ENCODE measurements around the gene RAB34.
"Not testable (repeated sequence)": the region's sequence is repeated elsewhere in the genome, so short reads cannot be mapped to it uniquely, and the experiment has no call there.

Gene RAB34

DNA sequence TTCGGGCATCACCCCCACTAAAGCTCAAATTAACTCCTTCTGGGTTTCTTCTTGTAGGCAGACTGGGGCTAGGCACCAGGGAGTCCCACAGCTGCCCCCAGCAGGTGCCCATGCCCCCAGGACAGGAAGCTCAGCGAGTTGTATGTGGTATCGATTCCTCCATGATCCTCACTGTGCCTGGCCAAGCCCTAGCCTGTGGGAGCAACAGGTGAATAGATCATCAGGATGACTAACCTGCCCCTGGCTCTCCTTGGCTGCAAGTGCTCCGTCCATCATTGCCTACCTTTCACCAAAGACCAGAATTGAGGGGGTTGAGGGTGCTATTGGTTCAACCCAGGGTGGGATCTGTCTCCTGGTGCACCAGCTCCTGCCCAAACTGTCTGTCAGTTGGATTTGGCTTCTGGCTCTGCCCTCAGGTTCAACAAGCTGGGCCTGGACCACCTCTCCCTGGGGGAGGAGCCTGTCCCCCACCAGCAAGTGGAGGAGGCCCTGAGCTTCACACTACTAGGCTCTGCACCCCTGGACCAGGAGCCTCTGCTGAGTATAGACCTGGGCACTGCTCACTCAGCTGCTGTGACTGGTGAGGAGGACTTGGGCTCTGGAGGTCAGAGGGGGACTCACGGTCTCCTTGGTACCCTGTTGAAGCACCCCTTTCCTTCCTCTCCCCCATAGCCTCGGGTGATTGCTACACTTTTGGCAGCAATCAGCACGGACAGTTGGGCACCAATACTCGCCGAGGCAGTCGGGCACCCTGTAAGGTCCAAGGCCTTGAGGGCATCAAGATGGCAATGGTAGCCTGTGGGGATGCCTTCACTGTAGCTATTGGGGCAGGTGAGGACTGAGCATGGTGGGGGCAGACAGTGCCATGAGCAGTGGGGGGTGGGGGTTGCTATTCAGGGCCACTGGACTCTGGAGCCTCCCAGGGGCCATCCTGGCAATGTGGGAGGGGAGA lies 23.0 kb upstream of the RAB34 start:
- Mint-ChIP-seq H3K27ac (no peak overlapping the region), H3K4me1 (peaks cover 56% of the 10 kb centered on the region), H3K36me3 (ENCODE audit: low read depth) (peaks cover 24% of the 10 kb centered on the region), H3K4me3 (no peak overlapping the region), H3K9me3 (peaks cover 3% of the 10 kb centered on the region), H3K27me3 (no peaks in the 10 kb centered on the region)
- no peak for ATAC-seq
- no peak for DNase-seq

- Mint-ChIP-seq H3K27ac (peak overlapping the region; percentile 88), H3K9me3 (peaks cover 3% of the 10 kb centered on the region), H3K4me3 (peak overlapping the region; percentile 56), H3K36me3 (ENCODE audit: low read depth) (peaks cover 14% of the 10 kb centered on the region), H3K27me3 (no peaks in the 10 kb centered on the region), H3K4me1 (peaks cover 61% of the 10 kb centered on the region)
- peak; percentile 70 for DNase-seq
- peak; percentile 67 for ATAC-seq
Measured at GRCh38 chr17:28738680-28739384, 21.2 kb upstream of the RAB34 start.

- Mint-ChIP-seq H3K27ac (peak overlapping the region; percentile 88), H3K27me3 (no peaks in the 10 kb centered on the region), H3K4me3 (peak overlapping the region; percentile 56), H3K36me3 (ENCODE audit: low read depth) (peaks cover 14% of the 10 kb centered on the region), H3K4me1 (peaks cover 60% of the 10 kb centered on the region), H3K9me3 (peaks cover 3% of the 10 kb centered on the region)
- no peak for DNase-seq
- ATAC-seq, result peak; percentile 9
Measured at GRCh38 chr17:28737770-28738679, 20.4 kb upstream of the RAB34 start.

DNA sequence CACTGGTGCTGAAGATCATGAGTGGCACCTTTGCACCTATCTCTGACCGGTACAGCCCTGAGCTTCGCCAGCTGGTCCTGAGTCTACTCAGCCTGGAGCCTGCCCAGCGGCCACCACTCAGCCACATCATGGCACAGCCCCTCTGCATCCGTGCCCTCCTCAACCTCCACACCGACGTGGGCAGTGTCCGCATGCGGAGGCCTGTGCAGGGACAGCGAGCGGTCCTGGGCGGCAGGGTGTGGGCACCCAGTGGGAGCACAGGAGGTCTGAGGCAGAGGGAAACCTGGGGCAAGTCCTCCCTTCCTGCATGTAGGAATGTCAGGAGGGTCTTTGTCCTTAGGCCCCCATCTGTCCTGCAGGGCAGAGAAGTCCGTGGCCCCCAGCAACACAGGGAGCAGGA lies 19.6 kb upstream of the RAB34 start:
- ATAC-seq (no peak), DNase-seq (no peak)
- Mint-ChIP-seq H3K4me1 (peaks cover 57% of the 10 kb centered on the region), H3K36me3 (ENCODE audit: low read depth) (peaks cover 14% of the 10 kb centered on the region), H3K4me3 (no peak overlapping the region), H3K9me3 (peaks cover 3% of the 10 kb centered on the region), H3K27me3 (no peaks in the 10 kb centered on the region), H3K27ac (no peak overlapping the region)

GRCh38 chr17:28735913-28736769 lies 18.5 kb upstream of the RAB34 start:
- not testable (repeated sequence) for ATAC-seq, DNase-seq, H3K4me3 Mint-ChIP-seq, H3K9me3 Mint-ChIP-seq, H3K27me3 Mint-ChIP-seq
- Mint-ChIP-seq H3K27ac (peak overlapping the region; percentile 54), H3K4me1 (peaks cover 52% of the 10 kb centered on the region), H3K36me3 (ENCODE audit: low read depth) (peaks cover 14% of the 10 kb centered on the region)

- Mint-ChIP-seq H3K9me3 (peaks cover 3% of the 10 kb centered on the region), H3K4me3 (no peak overlapping the region), H3K27me3 (no peaks in the 10 kb centered on the region), H3K27ac (no peak overlapping the region), H3K4me1 (peaks cover 45% of the 10 kb centered on the region), H3K36me3 (ENCODE audit: low read depth) (peaks cover 14% of the 10 kb centered on the region)
- DNase-seq (no peak), ATAC-seq (no peak)
Measured at GRCh38 chr17:28735242-28735722, 17.6 kb upstream of the RAB34 start.

GRCh38 chr17:28734712-28735241 lies 17.1 kb upstream of the RAB34 start:
- H3K27me3 Mint-ChIP-seq, result no peaks in the 10 kb centered on the region
- no peak overlapping the region for H3K27ac Mint-ChIP-seq
- peaks cover 2% of the 10 kb centered on the region for H3K9me3 Mint-ChIP-seq
- ATAC-seq (no peak), DNase-seq (no peak)
- H3K4me3 Mint-ChIP-seq, result no peak overlapping the region
- H3K36me3 Mint-ChIP-seq (ENCODE audit: low read depth), result peaks cover 12% of the 10 kb centered on the region
- H3K4me1 Mint-ChIP-seq, result peaks cover 43% of the 10 kb centered on the region

DNA sequence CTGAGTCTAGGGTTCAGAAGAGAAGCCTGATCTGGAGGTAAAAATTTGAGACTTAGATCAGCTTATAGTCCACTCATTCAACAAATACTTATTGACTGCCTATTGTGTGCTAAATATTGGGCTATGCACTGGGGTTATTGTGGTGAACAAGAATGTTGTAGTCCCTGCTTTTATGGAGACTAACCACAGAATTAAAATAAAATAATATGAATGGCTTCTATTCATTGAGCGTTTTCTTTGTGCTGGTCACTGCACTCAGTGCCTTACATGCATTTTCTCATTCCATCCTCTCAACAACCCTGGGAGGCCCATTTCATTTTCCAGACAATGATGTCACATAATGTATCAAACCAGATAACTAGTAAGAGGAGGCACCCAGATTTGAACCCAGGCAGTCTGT lies 15.7 kb upstream of the RAB34 start:
- Mint-ChIP-seq H3K4me1 (peaks cover 38% of the 10 kb centered on the region), H3K36me3 (ENCODE audit: low read depth) (peaks cover 4% of the 10 kb centered on the region), H3K27ac (no peak overlapping the region), H3K27me3 (no peaks in the 10 kb centered on the region), H3K9me3 (no peaks in the 10 kb centered on the region), H3K4me3 (no peak overlapping the region)
- DNase-seq (no peak), ATAC-seq (no peak)

DNA sequence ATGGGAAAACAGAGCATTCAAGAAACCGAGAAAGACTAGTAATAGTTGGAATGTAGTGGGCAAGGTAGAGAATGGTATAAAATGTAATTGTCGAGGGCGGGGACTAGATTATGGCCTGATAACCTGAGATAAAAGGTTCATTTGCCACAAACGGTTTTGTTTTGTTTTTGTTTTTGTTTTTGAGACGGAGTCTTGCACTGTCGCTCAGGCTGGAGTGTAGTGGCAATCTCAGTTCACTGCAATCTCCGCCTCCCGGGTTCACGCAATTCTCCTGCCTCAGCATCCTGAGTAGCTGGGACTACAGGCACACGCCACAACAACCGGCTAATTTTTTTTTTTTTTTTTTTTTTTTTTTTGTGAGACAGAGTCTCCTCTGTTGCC lies 12.3 kb upstream of the RAB34 start:
- ATAC-seq, result no peak
- no peaks in the 10 kb centered on the region for H3K9me3 Mint-ChIP-seq
- peaks cover 4% of the 10 kb centered on the region for H3K36me3 Mint-ChIP-seq (ENCODE audit: low read depth)
- H3K27ac Mint-ChIP-seq, result peak overlapping the region; percentile 40
- no peak overlapping the region for H3K4me3 Mint-ChIP-seq
- H3K4me1 Mint-ChIP-seq, result peaks cover 35% of the 10 kb centered on the region
- DNase-seq, result no peak
- no peaks in the 10 kb centered on the region for H3K27me3 Mint-ChIP-seq

GRCh38 chr17:28728364-28729200 lies 10.9 kb upstream of the RAB34 start, which contains the start of gene NEK8:
TSS of gene NEK8 (plus strand) at chr17:28728788. CDS start at chr17:28728814, 26 bp downstream.
- no peaks in the 10 kb centered on the region for H3K27me3 Mint-ChIP-seq
- peak within 1 kb of the TSS; percentile 96 for H3K27ac Mint-ChIP-seq
- no peaks in the 10 kb centered on the region for H3K9me3 Mint-ChIP-seq
- H3K4me3 Mint-ChIP-seq, result peak within 1 kb of the TSS; percentile 99
- DNase-seq (peak; percentile 99), ATAC-seq (peak; percentile 17)
- H3K4me1 Mint-ChIP-seq, result peaks cover 43% of the 10 kb centered on the region
- peaks cover 18% of the 10 kb centered on the region for H3K36me3 Mint-ChIP-seq (ENCODE audit: low read depth)

DNA sequence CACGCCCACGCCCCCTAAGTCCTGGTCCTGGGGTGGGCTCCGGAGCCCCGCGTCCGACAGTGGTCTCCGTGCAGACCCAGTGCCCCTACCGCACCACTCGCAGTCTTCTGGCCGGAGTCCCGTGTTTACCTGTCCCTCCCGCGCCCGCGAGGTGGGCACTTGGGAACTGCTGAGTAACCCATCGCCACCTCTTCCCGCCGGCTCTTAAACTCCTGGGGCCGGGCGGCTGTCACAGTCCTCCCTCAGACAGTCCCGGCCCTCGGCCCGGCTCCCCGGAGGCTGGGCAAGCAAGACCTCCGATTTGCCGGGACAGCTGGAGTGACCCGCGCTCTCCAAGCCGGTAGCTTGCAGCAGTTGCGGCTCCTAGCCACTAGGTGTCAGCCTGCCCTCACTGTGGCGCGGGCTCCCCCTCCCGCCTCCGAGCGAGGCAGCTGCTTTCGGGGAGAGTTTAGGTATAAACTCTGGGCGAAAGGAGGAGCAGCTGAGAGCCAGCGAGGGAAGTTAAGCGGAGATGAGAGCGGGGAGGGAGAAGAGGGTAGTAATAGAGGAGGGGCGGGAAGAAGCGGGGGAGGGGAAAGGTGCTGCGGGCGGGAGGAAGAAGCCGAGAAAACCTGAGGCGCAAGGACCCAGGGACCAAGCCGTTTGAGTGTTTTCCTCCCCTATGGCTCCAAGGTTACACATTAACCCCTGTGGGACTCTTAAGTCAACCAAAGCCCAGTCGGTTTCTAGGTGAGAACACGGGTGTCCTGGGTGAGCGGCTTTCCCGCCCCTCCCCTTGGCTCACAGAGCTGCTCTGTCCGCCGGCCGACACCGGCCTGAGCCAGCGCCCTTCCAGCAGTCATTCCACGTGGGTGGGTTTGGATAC lies 9.2 kb upstream of the RAB34 start:
- ATAC-seq, result peak; percentile 26
- H3K36me3 Mint-ChIP-seq (ENCODE audit: low read depth), result peaks cover 35% of the 10 kb centered on the region
- H3K27me3 Mint-ChIP-seq, result no peaks in the 10 kb centered on the region
- H3K9me3 Mint-ChIP-seq, result no peaks in the 10 kb centered on the region
- H3K4me1 Mint-ChIP-seq, result peaks cover 55% of the 10 kb centered on the region
- peak overlapping the region; percentile 99 for H3K4me3 Mint-ChIP-seq
- peak; percentile 94 for DNase-seq
- peak overlapping the region; percentile 96 for H3K27ac Mint-ChIP-seq

DNA sequence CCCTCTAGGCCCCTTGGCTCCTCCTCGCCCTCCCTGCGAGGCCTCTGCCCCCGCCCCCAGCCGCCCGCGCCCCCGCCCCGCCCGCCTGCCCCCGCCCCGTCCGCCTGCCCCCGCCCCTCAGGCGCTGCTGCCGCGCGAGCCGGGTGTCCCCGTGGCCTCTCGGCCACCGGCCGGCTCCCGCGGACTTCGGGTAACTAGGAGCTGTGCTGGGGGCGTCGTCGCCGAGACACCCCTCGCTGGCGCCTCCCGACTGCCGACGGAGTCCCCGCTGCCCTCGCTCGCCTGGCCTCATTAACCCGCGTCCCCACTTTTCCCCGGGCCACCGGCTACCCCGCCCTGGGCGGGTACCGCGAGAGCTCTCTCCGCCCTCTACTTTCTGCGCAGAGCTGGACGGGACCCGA lies 8.6 kb upstream of the RAB34 start, which contains the start of gene TLCD1:
Gene TLCD1 (minus strand): TSS at position 8 of the 401 bp plus-strand sequence. CDS start 136 bp downstream, outside the sequence.
- H3K36me3 Mint-ChIP-seq (ENCODE audit: low read depth), result peaks cover 41% of the 10 kb centered on the region

More for the DNA sequence above, 8.6 kb upstream of the RAB34 start, which contains the start of gene TLCD1:
- Mint-ChIP-seq H3K4me1 (peaks cover 60% of the 10 kb centered on the region), H3K27me3 (no peaks in the 10 kb centered on the region), H3K27ac (peak within 1 kb of the TSS; percentile 100), H3K9me3 (no peaks in the 10 kb centered on the region), H3K4me3 (peak within 1 kb of the TSS; percentile 99)
- ATAC-seq, result peak; percentile 38
- peak; percentile 82 for DNase-seq

Data from activated naive CD8-positive, alpha-beta T cell treated with anti-CD3 and anti-CD28 coated beads, Interleukin-2, amount 50 U/mL, for 24 hours (primary cell).